HG02970 (cell line): ENCODE results near the gene ALDH1A2.
"Not testable (repeated sequence)": the region's sequence is repeated elsewhere in the genome, so short reads cannot be mapped to it uniquely, and the experiment has no call there.

Experiments
- ATAC-seq: cut with Tn5 transposase; IDR thresholded peaks from one replicate; pipeline ENCODE4 v1.9.1; 2021; ENCODE audit warnings: mild to moderate bottlenecking, moderate library complexity, moderate number of reproducible peaks; ENCODE audit not compliant: unreplicated experiment, low FRiP score

ALDH1A2 gene

DNA sequence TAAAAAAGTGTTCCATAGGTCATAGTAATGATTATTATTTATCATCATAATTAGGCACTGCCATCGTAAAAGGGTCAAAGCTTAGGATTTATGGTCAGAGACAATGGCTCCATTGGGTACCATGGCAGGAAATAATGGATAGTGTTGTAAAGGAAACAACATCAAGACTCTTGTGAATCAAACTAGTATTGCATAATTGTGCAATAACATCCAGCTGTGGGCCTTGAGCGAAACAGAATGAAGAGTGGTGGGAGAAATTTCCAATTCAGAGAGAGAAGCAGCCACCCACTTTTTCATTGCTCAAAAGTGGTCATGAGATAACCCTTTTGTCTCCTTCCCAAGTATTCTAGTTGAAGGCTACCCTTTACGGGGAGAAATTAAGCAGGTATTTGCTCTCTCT is 61.7 kb downstream of the ALDH1A2 start:
- ATAC-seq = no peak

DNA sequence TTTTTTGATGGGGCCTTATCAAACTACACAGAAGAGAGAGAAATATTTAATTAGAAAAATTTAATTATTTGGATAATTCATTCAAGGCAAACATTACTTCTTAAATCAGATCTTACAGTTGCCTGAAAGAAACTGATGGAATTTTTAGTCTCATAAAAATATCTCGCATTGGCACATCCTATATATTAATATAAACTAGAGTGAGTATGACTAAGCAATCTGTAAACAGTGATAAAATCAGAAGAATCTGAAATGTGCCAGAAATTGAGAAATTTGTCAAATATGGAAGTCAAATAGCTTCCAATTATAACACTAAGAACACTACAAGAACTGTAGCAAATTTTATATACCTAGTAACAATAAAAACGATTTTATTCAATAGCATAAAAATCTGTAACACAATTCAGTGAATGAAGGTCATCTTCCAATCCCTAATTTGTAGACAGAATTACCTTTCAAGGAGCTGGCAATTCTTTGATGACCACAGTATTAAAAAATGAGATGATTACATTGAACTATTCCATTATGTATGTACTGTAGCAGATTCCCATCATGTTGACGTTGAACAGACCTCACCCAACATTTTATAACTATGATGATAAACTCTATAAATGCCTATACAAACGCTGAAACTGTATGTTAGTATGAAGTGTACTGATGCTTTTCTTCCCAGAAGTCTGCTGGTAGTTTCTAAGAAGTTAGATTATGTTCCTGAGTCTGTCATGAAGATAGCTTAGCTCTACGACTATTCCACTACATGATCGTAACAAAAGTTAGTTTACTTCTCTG is 63.0 kb downstream of the ALDH1A2 start:
- no peak for ATAC-seq

DNA sequence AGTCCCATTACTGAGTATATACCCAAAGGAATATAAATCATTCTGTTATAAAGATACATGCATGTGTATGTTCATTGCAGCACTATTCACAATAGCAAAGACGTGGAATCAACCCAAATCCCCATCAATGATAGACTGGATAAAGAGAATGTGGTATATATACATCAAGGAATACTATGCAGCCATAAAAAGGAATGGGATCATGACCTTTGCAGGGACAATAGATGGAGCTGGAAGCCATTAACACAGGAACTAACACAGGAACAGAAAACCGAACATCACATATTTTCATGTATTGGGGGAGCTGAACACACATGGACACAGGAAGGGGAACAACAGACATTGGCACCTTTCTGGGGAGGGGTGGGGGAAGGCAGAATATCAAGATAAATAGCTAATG is 65.8 kb downstream of the ALDH1A2 start:
- ATAC-seq = not testable (repeated sequence)

DNA sequence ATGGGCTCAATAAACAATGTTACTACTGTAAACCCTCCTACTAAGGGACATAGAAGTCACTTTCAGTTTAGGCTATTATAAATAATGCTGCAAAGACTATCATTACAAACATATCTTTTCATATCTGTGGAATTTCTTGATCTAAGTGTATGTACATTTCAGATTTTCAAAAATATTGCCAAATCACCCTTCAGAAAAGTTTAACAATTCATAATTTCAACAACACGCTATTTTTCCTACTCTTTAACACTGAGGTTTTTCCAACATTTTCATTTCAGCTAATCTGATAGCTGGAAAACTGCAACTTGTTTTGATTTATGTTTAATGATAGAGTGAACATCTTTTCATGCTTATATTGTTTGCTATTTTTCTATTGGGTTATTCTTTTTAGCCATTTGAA is 69.0 kb downstream of the ALDH1A2 start:
- ATAC-seq = no peak

DNA sequence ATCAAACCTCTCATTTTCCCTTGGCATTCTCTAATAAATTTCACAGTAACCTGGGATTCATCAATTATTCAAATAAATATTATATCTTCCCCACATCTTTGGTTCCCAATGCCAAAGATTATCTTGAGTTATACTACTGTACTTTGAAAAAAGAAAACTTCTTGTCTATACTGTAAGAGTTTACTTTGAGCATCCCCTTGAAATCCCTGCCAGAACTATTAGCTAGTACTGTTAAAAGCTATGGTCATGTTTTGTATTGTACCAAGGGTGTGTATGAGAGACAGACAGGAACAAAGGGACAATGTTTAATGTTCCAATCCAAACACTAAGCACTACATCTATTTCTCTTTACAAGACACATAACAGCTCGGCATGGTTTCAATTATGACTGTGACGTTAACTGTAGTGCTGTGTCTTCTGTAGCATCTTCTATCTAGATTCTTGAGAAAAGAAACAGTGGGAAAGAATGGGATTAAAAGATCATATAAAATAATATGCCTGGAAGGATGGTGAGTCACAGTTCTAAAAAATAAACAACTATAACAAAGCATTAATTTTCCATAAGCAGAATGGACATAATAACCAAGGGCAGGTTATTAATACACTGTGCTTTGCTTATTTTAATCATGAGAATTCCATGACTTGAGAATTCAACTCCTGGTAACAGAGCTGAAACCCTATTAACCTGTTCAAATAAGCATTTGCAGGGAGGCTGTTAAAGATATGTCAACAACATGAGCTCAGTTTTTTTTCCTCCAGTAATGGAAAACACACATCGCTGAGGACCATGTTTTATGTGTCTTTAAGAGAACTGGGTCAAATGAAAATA is 71.1 kb downstream of the ALDH1A2 start:
- ATAC-seq = no peak

DNA sequence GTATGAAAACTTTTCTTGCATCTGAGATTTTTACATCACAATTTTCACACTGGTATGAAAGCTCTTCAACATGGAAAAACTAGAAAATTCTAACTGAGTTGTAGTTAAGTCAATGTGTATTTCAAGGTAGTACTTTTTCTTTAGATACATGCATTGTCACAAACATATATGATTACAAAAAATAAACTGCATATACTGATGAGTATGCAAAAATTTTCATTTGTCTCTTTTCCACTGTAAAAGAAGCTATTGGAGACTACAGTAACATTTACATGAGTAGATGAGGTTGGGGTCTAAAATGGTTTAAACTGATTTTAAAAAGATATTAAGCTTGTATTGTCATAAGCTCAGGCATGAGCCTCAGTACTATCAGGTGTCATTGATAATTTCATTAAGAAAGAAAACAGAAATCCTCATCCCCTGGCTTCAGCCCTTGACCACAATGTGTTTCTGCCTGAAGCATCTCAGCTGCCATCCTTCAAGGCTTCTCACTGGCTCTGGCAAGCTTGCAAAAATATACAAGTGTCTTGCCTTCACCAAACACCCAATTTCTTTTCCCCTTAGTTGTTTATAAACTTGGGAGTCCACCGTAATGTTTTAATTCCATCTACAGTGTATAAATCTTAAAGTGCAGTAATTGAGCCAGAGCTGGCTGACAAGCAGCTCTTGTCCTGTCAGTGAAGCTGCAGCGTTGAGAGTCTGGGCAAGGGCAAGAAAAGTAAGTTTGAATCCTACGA is 71.9 kb downstream of the ALDH1A2 start:
- no peak for ATAC-seq

DNA sequence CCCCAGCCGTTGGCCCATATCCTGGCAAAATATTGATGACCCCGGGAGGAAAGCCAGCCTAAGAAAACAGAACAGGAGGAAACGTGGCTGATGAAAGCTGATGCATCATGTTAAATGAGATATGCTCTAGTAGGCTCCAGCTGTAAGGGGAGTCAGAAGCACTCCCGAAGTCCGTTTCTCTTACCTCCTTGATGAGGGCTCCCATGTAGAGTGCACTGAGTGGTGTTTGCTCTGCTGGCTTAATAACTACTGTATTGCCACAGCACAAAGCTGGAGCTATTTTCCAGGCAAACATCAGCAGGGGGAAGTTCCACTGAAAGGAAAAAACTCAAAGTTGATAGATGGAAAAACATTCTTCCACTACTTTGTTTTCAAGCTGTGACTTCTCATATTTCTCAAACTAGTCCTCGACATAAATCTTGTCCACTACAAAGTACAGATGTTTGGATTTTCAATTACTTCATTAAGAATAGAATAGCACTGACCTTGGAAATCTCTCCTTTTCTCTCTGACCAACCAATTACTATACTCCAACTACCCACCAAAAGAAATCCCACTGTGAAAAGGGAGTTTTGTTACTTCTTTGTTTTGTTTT is 72.7 kb downstream of the ALDH1A2 start:
- ATAC-seq = no peak

DNA sequence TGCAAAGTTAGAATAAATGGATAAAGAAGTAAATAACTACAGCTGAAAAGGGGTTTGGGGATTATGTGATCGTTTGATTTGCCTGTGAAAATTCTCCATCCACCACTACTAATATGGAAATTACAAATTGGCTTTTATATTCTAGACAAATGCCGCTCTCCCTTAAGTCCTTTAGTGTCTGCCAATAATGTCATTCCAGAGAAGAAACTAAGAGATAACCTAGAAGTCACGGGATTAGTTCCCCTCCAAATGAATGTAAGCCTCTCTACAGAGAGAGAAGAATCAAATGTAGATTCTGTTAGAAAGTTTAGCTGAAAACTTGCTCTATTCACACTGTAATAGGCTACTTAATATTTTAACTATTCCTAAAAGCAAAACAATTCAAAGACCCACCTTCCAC is 92.0 kb downstream of the ALDH1A2 start:
- no peak for ATAC-seq

DNA sequence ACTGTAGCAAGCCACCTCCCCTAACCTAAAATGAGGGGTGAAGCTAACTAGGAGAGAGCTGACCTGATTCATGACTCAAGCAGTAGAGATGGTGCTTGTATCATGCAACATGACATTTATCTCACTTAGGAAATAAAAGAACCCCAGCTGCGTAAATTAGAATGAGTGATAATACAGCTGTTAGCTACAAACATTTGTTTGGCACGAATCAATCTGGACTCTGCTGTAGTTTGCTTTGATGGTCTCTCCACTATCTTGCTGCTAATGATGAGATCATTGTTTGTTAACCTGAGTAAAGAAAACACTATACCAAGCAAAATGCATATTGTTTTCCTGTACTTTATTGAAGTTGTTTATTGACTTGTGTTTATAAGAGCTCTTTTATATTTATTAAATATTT is 92.6 kb downstream of the ALDH1A2 start:
- ATAC-seq = no peak

DNA sequence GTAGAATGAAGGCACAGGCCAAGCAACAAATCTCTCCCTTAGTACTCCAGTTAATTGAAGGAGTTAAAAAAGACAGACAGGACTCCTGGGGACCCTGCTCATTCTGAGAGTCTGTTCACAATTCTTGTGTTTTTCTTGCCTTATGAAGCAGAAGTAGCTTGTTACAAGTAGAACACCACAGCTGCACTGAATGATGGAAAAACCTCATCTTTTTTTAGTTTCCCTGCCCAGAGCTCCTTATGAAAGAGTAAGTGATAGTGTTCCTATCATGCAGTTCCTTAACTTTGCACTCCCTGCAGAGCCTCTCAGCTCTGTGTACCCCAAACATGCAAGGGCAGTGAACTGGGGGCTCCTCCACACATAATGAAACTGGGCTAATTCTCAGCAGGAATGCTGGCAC is 95.5 kb downstream of the ALDH1A2 start:
- ATAC-seq = no peak

DNA sequence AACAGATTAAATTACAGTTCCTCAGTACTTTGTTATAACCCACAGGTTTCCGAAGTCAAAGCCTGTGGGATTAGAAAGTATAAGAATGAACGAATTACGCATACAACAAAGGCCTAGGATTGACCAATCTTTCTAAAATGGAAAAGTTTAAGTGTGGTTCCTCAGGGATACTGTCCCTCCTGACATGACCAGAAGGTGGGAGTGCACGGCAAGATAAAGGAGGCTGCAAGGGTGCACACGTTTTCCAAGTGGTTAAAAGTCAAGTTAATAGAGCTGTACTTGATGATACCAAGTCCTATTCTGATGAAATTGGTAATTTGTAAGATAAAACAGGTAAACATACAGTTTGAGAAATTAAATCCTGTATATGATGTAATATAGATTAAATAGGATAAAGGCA is 96.2 kb downstream of the ALDH1A2 start:
- ATAC-seq = no peak

DNA sequence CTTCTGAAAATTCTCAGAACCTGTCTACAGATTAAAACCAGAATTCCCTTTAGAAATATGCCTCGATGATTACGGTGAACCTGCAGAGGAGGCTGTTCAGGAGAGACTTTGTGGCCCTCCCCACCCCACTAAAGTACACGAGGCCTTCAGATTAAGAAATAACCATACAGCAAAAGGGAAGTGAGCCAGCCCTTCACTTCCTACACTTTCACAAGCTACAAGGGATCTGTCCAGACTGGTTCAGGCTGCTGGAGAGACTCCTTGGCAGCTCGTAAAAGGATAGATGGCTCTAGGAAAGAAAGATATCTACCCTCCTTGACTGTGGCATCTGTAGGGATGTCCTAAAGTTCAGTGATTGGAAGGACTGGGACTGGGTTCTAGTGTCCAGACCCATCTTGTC is 102.6 kb downstream of the ALDH1A2 start:
- no peak for ATAC-seq

DNA sequence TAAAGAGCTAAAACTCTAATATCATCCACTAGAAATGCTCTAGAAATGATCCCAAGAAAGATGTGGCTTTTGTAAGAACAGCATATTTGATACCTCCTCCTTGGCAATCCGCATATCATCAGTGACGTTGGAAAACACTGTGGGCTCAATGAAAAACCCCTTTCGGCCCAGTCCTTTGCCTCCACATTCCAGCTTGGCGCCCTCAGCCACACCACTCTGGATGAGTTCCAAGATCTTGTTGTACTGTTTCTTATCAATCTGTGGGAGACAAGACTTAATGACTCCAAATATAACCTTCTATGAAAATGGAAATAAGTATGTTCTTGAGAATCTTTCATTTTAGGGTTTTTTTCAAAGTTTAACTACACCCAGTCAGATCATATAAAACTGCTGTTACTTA is 103.6 kb downstream of the ALDH1A2 start:
- ATAC-seq = no peak

DNA sequence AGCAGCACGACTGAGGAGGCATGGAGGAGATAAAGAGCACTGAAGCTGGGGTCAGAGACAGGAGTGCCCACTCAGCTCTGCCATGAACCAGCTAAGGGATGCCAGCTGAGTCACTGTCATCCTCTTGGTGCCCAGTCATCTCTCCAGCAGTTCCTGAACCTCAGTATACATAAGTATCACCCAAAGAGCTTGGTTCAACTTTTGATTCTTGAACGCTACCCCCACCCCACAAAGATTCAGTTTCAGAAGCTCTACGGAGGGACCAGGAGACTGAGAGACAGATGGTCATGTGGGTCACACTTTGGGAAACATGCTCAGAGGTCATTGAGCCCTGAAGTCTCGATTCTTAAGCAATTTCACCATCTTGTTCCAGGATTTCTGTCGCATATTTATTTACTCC is 108.4 kb downstream of the ALDH1A2 start:
- no peak for ATAC-seq

DNA sequence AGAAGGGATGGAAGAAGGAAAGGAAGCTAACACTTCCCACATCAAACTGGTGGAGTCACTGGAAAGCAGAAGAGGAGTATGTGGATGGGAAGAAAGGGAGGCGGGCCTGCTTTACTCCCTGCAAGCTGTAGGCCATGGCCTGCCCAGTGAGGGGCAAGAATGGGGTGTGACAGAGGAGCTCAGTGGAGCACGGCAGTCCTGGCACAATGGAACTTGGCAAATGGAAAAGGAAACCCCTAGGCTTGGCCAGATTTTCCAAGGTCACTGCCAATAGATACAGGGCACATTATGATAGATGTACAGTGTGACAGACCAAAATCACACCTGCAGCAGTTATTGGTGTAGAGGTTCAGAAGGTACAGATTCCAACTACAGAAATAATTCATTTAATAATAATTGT is 111.6 kb downstream of the ALDH1A2 start:
- no peak for ATAC-seq

DNA sequence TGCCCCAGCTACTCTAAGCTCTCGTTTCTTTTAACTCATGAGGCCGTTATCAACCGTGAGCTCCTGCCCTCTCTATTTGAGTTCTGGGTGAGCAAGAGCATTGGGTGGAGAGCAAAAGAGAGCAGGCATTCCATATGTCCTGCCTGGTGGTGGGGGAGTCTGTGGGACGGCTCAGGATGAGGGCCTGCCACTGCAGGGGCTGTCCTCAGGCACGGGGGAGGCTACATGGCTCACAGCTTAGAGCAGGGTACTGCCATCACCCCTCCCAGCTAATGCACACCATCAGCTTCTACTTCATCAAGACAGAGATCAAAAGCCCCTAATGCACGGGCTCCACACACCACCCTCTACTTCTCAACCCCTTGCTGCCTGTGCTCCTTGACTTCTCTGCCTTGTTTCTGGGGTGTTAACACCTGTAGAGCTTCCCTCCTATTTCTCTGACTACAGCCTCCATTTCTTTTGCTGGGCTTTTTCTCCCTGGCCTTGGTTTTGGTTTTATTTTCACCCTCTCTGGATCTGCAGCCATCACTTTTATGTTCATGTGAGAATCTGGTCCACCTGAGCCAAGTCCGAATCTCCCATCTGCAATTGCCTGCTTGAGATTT is 114.1 kb downstream of the ALDH1A2 start:
- ATAC-seq = no peak

DNA sequence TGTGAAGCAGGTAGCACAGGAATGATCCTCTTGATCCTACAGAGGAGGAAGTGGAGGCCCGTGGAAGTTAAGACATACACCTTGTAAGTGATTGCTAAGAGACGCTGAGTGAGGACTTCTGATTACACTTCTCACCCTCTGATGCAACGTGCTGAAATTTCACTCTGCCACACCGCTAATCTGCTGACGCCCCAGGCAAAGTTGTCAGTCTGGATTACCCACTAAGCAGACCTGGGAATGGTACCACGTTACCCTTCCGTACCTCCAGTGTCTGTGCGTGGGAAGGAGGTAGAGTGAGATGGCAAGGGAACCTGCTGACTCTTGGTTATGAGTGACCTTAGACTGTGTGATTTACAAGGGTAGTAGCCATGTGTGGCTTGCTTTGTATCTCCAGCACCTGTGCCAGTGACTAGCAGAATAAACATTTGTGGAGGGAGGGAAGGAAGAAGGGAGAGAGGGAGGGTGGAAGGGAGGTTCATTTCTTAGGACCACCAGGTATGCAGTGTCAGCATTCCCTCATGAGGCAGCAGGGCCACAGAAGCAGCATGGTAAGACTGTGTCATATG is 115.0 kb downstream of the ALDH1A2 start:
- no peak for ATAC-seq

DNA sequence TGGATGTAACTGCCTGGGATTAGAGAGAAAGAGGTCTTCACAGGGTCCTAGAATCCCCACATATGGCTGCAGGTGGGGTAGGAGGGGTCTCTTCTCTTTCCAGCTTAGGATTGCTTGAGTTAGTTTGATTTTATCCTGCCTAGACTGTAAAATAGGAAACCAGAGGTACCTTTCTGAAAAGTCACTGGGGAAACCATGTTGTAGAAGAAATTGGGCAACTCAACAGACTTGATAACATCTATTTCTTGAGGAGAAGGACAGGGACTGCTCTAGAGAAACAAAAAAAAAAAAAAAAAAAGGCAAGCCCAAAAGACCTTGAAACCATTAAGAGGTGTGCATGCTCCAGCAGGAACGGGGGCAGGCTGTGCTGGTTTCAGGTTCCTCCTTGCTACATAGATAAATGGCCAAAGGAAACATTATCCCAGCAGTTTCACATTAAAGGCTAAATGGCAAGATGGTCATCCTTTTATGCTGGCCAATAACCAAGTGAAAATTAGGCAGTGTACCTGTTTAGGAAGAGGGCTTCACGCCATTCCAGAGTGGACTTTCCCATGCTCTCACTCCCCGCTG is 116.1 kb downstream of the ALDH1A2 start:
- no peak for ATAC-seq

DNA sequence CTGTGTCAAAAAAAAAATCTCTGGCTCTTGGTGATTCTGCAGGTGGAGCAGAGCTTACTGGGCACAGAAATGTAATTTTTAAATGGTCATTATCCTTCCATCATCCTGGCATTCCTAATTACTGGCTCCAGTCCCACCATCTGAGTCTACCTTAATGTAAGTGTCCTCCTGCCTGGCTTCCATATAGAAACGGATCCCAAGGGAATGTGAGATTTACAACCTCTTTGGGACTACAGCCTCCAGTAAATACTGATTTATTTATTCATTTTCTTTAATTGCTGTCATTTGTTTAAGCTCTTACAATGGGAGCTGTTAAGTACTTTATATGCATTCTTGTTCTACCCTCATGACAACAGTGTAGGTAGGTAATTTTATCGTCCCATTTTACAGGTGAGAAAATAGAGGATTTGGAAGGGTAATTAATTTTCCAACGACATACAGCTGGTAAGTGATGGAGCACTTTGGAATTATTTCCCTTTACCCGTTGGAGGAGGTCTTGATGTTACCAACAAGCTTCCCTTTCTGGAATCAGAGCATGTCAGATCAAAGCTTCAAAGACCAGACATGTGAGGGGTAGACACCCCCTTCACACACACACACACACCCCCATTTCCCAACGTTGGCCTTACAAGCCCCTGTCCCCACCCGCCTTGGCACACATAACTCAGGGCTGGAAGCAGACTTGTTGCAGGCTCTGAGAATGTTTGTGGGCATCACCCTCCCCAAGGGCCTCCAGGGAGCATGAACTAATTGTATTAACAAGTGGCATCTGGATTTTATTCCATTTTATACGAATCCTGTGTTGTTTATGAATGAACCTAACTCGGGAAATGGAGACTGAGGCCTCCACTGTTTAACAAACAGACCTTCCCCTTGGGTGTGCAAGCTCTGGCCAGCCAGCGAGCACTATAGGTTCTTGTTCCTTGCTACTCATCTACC is 116.9 kb downstream of the ALDH1A2 start:
- no peak for ATAC-seq
